Measurements from ENCODE around the gene NRROS.
"Not testable (repeated sequence)": the region's sequence is repeated elsewhere in the genome, so short reads cannot be mapped to it uniquely, and the experiment has no call there.

NRROS gene

GRCh38 chr3:196625331-196625730 is 14.2 kb upstream of the NRROS start:
- DNase-seq: no peak

GRCh38 chr3:196627918-196628231 is 11.6 kb upstream of the NRROS start:
- DNase-seq: no peak

GRCh38 chr3:196629228-196629627 is 10.3 kb upstream of the NRROS start:
- DNase-seq: no peak

GRCh38 chr3:196631682-196632045 is 7.8 kb upstream of the NRROS start:
- no peak for DNase-seq

GRCh38 chr3:196632046-196632751 is 7.3 kb upstream of the NRROS start:
- peak; percentile 68 for DNase-seq

- DNase-seq: no peak
These were observed 5.8 kb upstream of the NRROS start for GRCh38 chr3:196633555-196634151.

- DNase-seq: no peak
These were observed 5.3 kb upstream of the NRROS start for GRCh38 chr3:196634224-196634623.

GRCh38 chr3:196634829-196635228 is 4.7 kb upstream of the NRROS start:
- DNase-seq: no peak

- DNase-seq: no peak
These were observed 2.8 kb upstream of the NRROS start for GRCh38 chr3:196636369-196637349.

- not testable (repeated sequence) for DNase-seq
These were observed 1.6 kb upstream of the NRROS start for GRCh38 chr3:196637941-196638340.

GRCh38 chr3:196638861-196639482 is 522 bp upstream of the NRROS start:
- no peak for DNase-seq

- DNase-seq: no peak
These were observed 964 bp downstream of the NRROS start for GRCh38 chr3:196640297-196641018.

- no peak for DNase-seq
These were observed 2.0 kb downstream of the NRROS start for GRCh38 chr3:196641333-196642054.

GRCh38 chr3:196642434-196642833 is 2.9 kb downstream of the NRROS start:
- DNase-seq: no peak

GRCh38 chr3:196643201-196643749 is 3.8 kb downstream of the NRROS start:
- DNase-seq: no peak

- DNase-seq: no peak
These were observed 4.3 kb downstream of the NRROS start for GRCh38 chr3:196643761-196644160.

GRCh38 chr3:196645096-196645495 is 5.6 kb downstream of the NRROS start:
- no peak for DNase-seq

- no peak for DNase-seq
These were observed 6.6 kb downstream of the NRROS start for GRCh38 chr3:196645897-196646665.

- no peak for DNase-seq
These were observed 7.2 kb downstream of the NRROS start for GRCh38 chr3:196646666-196647216.

- peak; percentile 93 for DNase-seq
These were observed 11.3 kb downstream of the NRROS start for GRCh38 chr3:196650740-196651311.
